WERI-Rb-1 (cell line): ENCODE results near the gene PIRT.

Source experiments
- DNase-seq: peaks from one replicate; pipeline ENCODE4 v3.0.0-alpha.2; 2020
- H3K27ac ChIP-seq: fragments of 250-450 bp; sonication (Bioruptor Pico); 2 replicates; pipeline ENCODE4 v1.5.1; 2020; ENCODE audit warnings: mild to moderate bottlenecking, moderate library complexity
- H3K27me3 ChIP-seq: fragments of 250-450 bp; sonication (Bioruptor Pico); 2 replicates; pipeline ENCODE4 v1.5.1; 2021; ENCODE audit warnings: mild to moderate bottlenecking, low read depth, moderate library complexity; ENCODE audit not compliant: insufficient read depth, severe bottlenecking
- H3K36me3 ChIP-seq: fragments of 250-450 bp; sonication (Bioruptor Pico); 2 replicates; pipeline ENCODE4 v1.5.1; 2020; ENCODE audit warnings: mild to moderate bottlenecking, moderate library complexity
- H3K4me3 ChIP-seq: 2 replicates; pipeline ENCODE4 v1.5.1; 2011; ENCODE audit warnings: low read depth, mild to moderate bottlenecking, control low read depth, low read length
- H3K9me3 ChIP-seq: fragments of 250-450 bp; sonication (Bioruptor Pico); 2 replicates; pipeline ENCODE4 v1.5.1; 2021; ENCODE audit warnings: mild to moderate bottlenecking, moderate library complexity; ENCODE audit not compliant: severe bottlenecking
- TF ChIP-seq, protein P1 (sequence below): IDR thresholded peaks from 2 replicates; pipeline ENCODE4 v1.5.1; 2011; ENCODE audit warnings: low read depth, mild to moderate bottlenecking, control low read depth, inconsistent platforms, low read length

Gene PIRT

GRCh38 chr17:10803830-10804475, 33.9 kb downstream of the PIRT start, which contains the start of gene TMEM238L:
Gene TMEM238L, minus strand, starts transcription at chr17:10804099. Its CDS starts 136 bp downstream, at chr17:10803963.
- Histone ChIP-seq H3K36me3 (no peaks in the 10 kb centered on the region), H3K9me3 (no peaks in the 10 kb centered on the region), H3K4me3 (no peak within 1 kb of the TSS), H3K27ac (no peak within 1 kb of the TSS), H3K27me3 (no peaks in the 10 kb centered on the region)
- peak; percentile 60 for DNase-seq
- TF ChIP-seq, protein P1, sequence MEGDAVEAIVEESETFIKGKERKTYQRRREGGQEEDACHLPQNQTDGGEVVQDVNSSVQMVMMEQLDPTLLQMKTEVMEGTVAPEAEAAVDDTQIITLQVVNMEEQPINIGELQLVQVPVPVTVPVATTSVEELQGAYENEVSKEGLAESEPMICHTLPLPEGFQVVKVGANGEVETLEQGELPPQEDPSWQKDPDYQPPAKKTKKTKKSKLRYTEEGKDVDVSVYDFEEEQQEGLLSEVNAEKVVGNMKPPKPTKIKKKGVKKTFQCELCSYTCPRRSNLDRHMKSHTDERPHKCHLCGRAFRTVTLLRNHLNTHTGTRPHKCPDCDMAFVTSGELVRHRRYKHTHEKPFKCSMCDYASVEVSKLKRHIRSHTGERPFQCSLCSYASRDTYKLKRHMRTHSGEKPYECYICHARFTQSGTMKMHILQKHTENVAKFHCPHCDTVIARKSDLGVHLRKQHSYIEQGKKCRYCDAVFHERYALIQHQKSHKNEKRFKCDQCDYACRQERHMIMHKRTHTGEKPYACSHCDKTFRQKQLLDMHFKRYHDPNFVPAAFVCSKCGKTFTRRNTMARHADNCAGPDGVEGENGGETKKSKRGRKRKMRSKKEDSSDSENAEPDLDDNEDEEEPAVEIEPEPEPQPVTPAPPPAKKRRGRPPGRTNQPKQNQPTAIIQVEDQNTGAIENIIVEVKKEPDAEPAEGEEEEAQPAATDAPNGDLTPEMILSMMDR = no peak

DNA sequence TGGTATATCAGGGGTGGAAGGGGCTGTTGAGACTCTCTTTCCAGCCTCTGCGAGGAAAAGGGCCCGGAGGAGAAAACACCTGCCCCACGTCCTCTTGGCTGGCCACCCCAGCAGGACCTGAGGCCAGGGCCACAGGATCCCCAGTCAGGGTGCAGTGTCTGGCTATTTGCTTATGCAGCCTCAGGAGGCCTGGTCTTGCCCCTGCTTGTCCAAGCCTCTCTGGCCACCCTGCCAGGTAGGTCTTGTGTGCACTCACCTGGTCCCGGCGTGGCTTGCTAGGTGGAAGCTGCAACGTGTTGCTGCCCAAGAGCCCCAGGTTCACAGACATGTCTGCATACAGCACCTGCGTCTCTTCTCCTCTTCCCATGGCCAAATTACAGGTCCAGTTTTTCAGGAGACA, 34.5 kb downstream of the PIRT start:
- no peak overlapping the region for H3K4me3 ChIP-seq
- no peaks in the 10 kb centered on the region for H3K36me3 ChIP-seq
- H3K27me3 ChIP-seq = no peaks in the 10 kb centered on the region
- no peak for DNase-seq
- TF ChIP-seq, protein P1 = no peak
- H3K9me3 ChIP-seq = no peaks in the 10 kb centered on the region
- no peak overlapping the region for H3K27ac ChIP-seq

- Histone ChIP-seq H3K4me3 (no peak overlapping the region), H3K27me3 (no peaks in the 10 kb centered on the region), H3K27ac (no peak overlapping the region), H3K9me3 (no peaks in the 10 kb centered on the region), H3K36me3 (no peaks in the 10 kb centered on the region)
- TF ChIP-seq, protein P1 = no peak
- DNase-seq = no peak
These were observed 35.2 kb downstream of the PIRT start for GRCh38 chr17:10802496-10803284.

DNA sequence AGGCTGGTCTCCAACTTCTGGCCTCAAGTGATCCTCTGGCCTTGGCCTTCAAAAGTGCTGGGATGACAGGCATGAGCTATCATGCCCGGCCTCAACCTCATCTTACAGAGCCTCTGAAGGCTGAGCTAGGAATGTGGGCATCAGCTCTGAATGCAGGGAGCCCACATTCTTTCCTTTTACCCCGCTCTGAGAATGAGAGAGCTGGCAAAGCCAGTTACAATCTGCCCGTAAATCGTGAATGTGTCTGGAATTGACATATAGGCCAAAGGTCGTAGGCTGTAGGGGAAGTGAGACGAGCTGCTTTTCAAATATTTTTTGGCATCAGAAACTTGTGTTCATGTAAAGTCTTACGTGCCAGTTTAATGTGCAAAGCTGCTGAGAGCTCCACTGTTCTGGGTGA, 38.5 kb downstream of the PIRT start:
- TF ChIP-seq, protein P1 = no peak
- Histone ChIP-seq H3K4me3 (no peak overlapping the region), H3K36me3 (no peaks in the 10 kb centered on the region), H3K27me3 (no peaks in the 10 kb centered on the region), H3K9me3 (no peaks in the 10 kb centered on the region), H3K27ac (no peak overlapping the region)
- DNase-seq = no peak

GRCh38 chr17:10798910-10799309, 39.0 kb downstream of the PIRT start:
- no peak overlapping the region for H3K4me3 ChIP-seq
- no peak for DNase-seq
- TF ChIP-seq, protein P1 = no peak
- no peaks in the 10 kb centered on the region for H3K27me3 ChIP-seq
- H3K27ac ChIP-seq = no peak overlapping the region
- H3K9me3 ChIP-seq = no peaks in the 10 kb centered on the region
- H3K36me3 ChIP-seq = no peaks in the 10 kb centered on the region
